ENCODE results near the gene HRNR.
"Not testable (repeated sequence)": the region's sequence is repeated elsewhere in the genome, so short reads cannot be mapped to it uniquely, and the experiment has no call there.

HRNR gene

DNA sequence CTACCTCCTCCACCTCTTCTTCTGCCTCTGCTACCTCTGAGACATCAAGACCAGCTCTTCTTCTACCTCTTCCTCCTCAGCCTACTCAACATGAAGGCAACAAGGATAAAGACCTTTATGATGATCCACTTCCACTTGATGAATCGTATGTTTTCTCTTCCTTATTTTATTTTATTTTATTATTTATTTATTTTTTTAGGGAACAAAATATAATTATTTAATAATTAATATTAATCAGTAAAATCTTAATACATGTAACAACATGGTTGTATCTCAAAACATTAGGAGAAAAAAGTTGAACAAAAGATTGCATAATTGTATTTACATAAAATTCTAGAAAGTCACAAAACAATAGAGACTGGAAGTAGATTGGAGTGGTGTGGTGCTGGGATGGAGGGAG, 13.1 kb upstream of the HRNR start:
- Histone ChIP-seq H3K27me3 (no peaks in the 10 kb centered on the region), H3K4me3 (ENCODE audit: low read depth in 1 of 2, low read length in 1 of 2) (no peak overlapping the region), H3K9me3 (no peaks in the 10 kb centered on the region), H3K4me1 (ENCODE audit: control insufficient read depth in 1 of 2, insufficient read depth in 1 of 2, low read depth in 1 of 2, low read length in 1 of 2) (no peaks in the 10 kb centered on the region), H3K36me3 (no peaks in the 10 kb centered on the region), H3K27ac (no peak overlapping the region)
- TF ChIP-seq, protein P1, sequence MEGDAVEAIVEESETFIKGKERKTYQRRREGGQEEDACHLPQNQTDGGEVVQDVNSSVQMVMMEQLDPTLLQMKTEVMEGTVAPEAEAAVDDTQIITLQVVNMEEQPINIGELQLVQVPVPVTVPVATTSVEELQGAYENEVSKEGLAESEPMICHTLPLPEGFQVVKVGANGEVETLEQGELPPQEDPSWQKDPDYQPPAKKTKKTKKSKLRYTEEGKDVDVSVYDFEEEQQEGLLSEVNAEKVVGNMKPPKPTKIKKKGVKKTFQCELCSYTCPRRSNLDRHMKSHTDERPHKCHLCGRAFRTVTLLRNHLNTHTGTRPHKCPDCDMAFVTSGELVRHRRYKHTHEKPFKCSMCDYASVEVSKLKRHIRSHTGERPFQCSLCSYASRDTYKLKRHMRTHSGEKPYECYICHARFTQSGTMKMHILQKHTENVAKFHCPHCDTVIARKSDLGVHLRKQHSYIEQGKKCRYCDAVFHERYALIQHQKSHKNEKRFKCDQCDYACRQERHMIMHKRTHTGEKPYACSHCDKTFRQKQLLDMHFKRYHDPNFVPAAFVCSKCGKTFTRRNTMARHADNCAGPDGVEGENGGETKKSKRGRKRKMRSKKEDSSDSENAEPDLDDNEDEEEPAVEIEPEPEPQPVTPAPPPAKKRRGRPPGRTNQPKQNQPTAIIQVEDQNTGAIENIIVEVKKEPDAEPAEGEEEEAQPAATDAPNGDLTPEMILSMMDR (IDR thresholded peaks at IDR 0.05), result no peak

GRCh38 chr1:152228831-152229230, 4.8 kb upstream of the HRNR start:
- TF ChIP-seq, protein P1 (IDR thresholded peaks at IDR 0.05), result no peak
- Histone ChIP-seq H3K4me3 (ENCODE audit: low read depth in 1 of 2, low read length in 1 of 2) (no peak overlapping the region), H3K27ac (no peak overlapping the region), H3K36me3 (no peaks in the 10 kb centered on the region), H3K4me1 (ENCODE audit: control insufficient read depth in 1 of 2, insufficient read depth in 1 of 2, low read depth in 1 of 2, low read length in 1 of 2) (no peaks in the 10 kb centered on the region), H3K27me3 (no peaks in the 10 kb centered on the region), H3K9me3 (no peaks in the 10 kb centered on the region)

DNA sequence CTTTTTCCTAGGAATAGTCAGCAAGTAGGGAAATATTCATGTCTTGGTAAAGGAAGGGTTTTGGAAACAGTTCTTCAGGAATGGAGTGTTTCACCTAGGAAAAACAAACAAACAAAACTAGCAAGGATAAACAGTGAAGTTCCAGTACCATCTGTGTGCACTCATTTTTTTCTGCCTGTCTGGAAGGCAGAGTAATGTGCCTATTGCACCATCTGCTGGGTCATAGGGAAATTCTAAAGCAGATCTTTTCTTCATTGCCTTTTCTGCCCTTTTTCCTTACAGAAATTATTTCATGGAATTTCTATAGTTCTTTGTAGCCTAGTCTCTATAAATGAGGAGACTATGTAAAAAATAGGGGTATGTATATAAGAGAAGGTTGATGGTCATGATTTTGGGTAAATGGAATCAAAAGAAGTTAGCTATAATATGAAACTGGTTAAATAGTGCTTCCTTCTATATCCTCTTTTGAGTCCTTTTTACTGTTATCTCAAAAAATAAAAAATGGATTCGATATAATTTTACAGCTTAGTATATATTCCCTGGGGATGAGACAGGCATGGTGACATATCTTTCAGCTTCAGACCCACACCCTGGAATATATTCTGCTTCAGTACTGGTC, 3.4 kb upstream of the HRNR start:
- TF ChIP-seq, protein P1 (IDR thresholded peaks at IDR 0.05), result no peak
- Histone ChIP-seq H3K4me3 (ENCODE audit: low read depth in 1 of 2, low read length in 1 of 2) (no peak overlapping the region), H3K27me3 (no peaks in the 10 kb centered on the region), H3K27ac (no peak overlapping the region), H3K4me1 (ENCODE audit: control insufficient read depth in 1 of 2, insufficient read depth in 1 of 2, low read depth in 1 of 2, low read length in 1 of 2) (no peaks in the 10 kb centered on the region), H3K9me3 (no peaks in the 10 kb centered on the region), H3K36me3 (no peaks in the 10 kb centered on the region)

DNA sequence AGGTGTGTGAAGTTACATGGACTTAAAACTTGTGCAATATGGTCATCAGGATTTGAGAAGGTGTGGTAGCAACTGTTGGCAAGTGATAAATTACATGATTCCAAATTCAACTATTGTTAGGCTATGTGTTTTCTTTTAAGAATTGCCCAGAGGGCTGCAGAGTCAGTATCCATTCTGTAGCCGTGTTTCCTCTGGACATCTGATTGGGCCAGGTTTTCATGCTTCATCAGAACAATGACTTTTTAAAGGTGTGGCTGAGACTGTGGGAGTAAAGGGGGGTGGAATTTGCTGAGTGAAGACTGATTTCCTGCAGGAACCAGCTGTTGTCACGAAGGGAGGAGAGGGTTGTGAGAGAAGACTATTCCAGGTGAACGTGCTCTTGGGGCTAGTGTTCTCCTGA, 1.7 kb upstream of the HRNR start:
- Histone ChIP-seq H3K4me3 (ENCODE audit: low read depth in 1 of 2, low read length in 1 of 2) (no peak overlapping the region), H3K27ac (no peak overlapping the region), H3K4me1 (ENCODE audit: control insufficient read depth in 1 of 2, insufficient read depth in 1 of 2, low read depth in 1 of 2, low read length in 1 of 2) (no peaks in the 10 kb centered on the region), H3K9me3 (no peaks in the 10 kb centered on the region), H3K27me3 (no peaks in the 10 kb centered on the region), H3K36me3 (no peaks in the 10 kb centered on the region)
- TF ChIP-seq, protein P1 (IDR thresholded peaks at IDR 0.05), result no peak

DNA sequence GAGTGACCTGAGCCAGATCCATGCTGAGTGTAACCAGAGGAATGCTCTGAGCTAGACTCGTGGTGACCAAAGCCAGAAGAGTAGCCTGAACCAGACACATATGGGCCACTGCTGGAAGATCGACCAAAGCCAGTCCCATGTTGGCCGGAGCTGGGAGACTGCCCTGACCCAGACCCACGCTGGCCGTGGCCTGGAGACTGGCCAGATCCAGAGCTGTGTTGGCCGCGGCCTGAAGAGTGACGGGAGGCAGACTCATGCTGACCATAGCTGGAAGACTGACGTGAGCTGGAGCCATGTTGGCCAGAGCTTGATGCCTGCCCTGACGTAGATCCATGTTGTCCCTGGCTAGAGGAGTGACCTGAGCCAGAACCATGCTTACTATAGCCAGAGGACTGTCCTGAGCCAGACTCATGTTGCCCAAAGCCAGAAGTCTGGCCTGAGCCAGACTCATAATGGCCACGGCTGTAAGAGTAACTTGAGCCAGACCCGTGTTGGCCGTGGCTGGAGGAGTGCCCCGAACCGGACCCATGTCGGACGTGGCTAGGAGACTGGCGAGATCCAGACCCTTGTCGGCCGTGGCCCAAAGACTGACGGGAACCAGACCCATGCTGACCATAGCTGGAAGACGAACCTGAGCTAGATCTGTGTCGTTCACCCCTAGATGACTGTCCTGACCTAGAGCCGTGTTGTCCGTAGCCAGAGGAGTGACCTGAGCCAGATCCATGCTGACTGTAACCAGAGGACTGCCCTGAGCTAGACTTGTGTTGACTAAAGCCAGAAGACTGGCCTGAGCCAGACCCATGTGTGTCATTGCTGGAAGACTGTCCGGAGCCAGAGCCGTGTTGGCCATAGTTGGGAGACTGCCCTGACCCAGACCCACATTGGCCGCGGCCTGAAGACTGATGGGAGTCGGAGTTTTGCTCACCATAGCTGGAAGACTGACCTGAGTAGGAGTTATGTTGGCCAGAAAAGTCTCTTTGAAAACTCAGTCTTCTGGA, 3.5 kb downstream of the HRNR start:
- Histone ChIP-seq H3K27ac (no peak overlapping the region), H3K4me3 (ENCODE audit: low read depth in 1 of 2, low read length in 1 of 2) (no peak overlapping the region), H3K27me3 (no peaks in the 10 kb centered on the region), H3K4me1 (ENCODE audit: control insufficient read depth in 1 of 2, insufficient read depth in 1 of 2, low read depth in 1 of 2, low read length in 1 of 2) (no peaks in the 10 kb centered on the region), H3K36me3 (no peaks in the 10 kb centered on the region), H3K9me3 (no peaks in the 10 kb centered on the region)
- TF ChIP-seq, protein P1 (IDR thresholded peaks at IDR 0.05), result no peak

DNA sequence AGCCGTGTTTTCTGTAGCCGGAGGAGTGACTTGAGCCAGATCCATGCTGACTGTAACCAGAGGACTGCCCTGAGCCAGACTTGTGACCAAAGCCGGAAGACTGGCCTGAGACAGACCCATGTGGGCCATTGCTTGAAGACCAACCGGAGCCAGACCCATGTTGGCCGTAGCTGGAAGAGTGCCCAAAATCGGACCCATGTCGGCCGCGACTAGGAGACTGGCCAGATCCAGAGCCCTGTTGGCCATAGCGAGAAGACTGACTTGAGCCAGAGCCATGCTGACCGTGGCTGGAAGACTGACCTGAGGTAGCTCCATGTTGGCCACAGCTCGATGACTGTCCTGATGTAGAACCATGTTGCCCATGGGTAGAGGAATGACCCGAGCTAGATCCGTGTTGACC, 4.6 kb downstream of the HRNR start:
- not testable (repeated sequence) for H3K27ac ChIP-seq; H3K4me3 ChIP-seq (ENCODE audit: low read depth in 1 of 2, low read length in 1 of 2); H3K27me3 ChIP-seq; H3K4me1 ChIP-seq (ENCODE audit: control insufficient read depth in 1 of 2, insufficient read depth in 1 of 2, low read depth in 1 of 2, low read length in 1 of 2); H3K9me3 ChIP-seq; H3K36me3 ChIP-seq

All from neutrophil (primary cell).